HG03060 (cell line): ENCODE measurements around the gene HOXD4.

ENCODE experiments used
- ATAC-seq: cut with Tn5 transposase; IDR thresholded peaks from one replicate; pipeline ENCODE4 v1.9.1; 2021; ENCODE audit warnings: low read depth, moderate number of reproducible peaks; ENCODE audit not compliant: unreplicated experiment

The HOXD4 gene

DNA sequence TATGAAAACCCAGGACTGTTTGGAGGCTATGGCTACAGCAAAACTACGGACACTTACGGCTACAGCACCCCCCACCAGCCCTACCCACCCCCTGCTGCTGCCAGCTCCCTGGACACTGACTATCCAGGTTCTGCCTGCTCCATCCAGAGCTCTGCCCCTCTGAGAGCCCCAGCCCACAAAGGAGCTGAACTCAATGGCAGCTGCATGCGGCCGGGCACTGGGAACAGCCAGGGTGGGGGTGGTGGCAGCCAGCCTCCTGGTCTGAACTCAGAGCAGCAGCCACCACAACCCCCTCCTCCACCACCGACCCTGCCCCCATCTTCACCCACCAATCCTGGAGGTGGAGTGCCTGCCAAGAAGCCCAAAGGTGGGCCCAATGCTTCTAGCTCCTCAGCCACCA lies 17.8 kb downstream of the HOXD4 start:
- ATAC-seq, result no peak

DNA sequence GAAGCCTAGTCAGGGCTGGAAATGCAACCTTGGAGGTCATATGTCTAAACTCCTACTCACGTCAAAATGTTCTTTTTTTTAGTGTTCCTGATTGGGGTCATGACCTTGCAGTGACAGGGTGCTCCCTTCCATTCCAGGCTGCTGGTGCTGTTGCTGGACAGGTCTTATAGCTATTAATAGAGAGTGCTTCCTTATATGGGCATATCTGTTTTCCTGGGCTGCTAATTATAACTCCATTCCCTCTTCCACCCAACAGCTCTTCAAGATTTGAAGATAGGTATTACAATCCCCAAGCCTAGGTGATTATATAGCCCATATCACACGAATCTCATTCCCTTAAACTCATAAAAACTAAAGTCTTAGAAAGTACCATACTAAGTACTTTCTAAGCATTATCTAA lies 18.4 kb downstream of the HOXD4 start:
- no peak for ATAC-seq

DNA sequence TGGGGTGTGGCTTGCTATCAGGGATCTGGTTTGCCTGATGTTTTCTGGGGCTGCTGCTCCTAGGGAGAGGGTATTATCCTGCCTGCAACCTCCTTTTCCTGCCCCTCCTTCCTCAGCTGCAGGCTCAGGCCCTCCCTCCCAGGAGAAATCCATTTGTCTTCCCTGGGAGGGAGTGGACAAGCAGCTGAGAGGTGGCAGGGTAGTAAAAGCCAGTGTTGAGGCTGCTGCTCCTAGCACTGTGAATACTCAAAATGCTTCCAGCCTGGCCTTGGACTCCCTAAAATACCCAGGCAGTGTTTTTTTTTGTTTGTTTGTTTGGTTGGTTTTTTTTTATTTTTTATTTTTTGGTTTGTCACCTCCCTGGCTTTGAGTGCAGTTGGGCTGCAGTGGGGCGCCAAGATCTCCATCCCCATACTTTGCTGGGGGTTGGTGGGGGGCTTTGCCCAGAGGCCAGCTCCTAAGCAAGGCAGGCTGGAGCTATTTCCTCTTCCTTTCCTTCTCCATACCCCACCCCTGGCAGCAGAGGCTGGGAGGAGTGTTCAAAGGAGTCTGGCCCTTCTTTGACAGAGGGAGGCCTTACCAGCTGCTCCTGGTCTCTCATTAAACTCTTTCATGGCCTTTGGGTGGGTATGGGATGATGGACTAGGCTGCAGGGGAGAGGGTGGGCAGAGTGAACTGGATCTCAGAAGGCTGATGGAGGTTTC lies 19.4 kb downstream of the HOXD4 start:
- no peak for ATAC-seq

DNA sequence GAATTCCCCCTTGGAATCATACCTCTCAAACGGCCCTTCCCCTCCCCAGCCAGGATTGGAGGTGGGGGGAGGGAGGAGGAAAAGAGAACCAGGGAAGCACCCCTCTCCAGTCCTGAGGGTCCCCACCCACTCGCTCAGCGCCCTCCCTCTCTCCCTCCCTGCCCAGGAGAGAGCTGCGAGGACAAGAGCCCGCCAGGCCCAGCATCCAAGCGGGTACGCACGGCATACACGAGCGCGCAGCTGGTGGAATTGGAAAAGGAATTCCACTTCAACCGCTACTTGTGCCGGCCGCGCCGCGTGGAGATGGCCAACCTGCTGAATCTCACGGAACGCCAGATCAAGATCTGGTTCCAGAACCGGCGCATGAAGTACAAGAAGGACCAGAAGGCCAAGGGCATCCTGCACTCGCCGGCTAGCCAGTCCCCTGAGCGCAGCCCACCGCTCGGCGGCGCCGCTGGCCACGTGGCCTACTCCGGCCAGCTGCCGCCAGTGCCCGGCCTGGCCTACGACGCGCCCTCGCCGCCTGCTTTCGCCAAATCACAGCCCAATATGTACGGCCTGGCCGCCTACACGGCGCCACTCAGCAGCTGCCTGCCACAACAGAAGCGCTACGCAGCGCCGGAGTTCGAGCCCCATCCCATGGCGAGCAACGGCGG lies 20.1 kb downstream of the HOXD4 start:
- ATAC-seq, result no peak

DNA sequence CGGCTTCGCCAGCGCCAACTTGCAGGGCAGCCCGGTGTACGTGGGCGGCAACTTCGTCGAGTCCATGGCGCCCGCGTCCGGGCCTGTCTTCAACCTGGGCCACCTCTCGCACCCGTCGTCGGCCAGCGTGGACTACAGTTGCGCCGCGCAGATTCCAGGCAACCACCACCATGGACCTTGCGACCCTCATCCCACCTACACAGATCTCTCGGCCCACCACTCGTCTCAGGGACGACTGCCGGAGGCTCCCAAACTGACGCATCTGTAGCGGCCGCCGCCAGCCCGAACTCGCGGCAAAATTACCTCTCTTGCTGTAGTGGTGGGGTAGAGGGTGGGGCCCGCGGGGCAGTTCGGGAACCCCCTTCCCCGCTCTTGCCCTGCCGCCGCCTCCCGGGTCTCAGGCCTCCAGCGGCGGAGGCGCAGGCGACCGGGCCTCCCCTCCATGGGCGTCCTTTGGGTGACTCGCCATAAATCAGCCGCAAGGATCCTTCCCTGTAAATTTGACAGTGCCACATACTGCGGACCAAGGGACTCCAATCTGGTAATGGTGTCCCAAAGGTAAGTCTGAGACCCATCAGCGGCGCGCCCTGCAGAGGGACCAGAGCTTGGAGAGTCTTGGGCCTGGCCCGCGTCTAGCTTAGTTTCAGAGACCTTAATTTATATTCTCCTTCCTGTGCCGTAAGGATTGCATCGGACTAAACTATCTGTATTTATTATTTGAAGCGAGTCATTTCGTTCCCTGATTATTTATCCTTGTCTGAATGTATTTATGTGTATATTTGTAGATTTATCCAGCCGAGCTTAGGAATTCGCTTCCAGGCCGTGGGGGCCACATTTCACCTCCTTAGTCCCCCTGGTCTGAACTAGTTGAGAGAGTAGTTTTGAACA lies 20.9 kb downstream of the HOXD4 start:
- ATAC-seq, result no peak

DNA sequence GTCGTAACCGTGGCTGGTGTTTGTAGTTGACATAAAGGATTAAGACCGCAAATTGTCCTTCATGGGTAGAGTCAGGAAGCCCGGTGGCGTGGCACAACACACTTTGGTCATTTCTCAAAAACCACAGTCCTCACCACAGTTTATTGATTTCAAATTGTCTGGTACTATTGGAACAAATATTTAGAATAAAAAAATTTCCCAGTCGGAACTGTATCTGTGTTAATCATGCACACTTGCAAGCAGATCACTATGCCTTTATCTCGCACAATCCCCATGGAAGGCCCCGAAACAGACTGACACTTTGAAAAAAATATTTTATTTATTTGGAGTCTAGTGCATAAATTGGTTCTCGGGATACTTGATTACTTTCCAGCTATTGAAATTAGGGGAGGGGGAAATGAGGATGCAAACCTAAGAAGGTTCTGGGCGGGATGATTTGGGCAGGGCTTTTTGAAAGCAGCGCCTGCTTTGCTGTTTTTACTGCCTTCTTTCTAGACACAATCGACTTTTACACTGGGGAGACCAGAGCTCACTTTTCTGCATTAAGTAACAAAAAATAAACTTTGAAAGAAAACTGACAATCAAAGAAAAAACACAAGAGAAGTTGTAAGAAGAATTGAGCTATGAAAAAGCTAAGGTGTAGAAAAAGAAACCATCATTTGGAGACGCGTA lies 21.7 kb downstream of the HOXD4 start:
- ATAC-seq, result no peak

DNA sequence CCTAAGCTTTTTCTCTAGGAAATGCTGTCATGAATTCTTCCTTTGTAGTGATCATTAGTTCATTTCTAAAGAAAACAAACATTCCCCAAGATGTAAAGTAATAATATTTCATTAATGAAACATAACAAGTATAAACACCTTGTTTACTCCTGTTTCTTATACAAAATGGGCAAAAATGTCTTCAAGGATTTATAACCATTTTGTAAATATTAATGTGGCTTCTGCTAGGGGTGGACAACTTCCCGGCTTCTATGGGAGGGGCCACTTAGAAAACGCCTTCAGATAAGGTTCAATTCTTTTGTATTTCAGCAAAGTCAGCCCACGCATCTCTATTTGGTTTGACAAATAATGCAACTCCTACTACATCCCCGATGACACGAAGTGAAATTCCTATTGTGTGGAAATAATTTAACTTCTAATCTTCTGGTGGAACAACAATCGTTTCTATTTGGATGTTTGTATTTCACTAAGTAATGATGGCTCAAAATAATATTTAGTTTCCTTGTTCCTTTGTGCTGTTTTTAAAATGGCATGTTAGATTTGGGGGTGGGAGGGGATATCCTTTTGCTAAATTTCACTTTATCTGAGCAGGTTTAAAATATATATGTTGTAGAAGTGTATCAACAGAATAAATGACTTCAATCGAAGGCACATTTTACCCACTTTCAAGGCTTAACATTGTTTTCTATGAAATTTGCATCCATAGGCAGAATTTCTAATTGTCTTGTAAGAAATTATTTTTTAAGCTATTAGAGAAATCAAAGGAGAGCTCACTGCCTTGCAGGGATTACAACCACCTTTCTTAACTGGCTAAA lies 22.4 kb downstream of the HOXD4 start:
- no peak for ATAC-seq

DNA sequence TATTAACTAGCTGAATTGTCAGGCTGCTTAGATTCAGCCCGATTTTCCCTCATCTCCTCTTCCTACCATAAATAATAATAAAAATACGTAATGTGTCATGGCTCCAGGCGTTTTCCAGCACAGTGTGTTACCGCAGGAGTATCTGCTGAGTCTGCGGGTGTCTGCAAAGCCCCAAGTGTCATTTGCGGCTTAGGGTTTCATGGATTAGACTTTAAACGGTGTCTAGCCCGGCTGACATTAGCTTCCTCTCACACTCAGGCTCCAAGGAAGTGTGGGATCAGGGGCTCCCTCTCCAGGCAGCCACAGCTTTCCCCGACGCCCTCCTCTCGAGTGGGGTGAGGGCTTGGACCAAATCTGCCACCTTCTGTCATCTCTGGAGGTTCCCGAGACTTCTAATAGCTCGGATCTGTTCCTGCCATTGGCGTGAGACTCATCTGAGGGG lies 23.1 kb downstream of the HOXD4 start:
- no peak for ATAC-seq

DNA sequence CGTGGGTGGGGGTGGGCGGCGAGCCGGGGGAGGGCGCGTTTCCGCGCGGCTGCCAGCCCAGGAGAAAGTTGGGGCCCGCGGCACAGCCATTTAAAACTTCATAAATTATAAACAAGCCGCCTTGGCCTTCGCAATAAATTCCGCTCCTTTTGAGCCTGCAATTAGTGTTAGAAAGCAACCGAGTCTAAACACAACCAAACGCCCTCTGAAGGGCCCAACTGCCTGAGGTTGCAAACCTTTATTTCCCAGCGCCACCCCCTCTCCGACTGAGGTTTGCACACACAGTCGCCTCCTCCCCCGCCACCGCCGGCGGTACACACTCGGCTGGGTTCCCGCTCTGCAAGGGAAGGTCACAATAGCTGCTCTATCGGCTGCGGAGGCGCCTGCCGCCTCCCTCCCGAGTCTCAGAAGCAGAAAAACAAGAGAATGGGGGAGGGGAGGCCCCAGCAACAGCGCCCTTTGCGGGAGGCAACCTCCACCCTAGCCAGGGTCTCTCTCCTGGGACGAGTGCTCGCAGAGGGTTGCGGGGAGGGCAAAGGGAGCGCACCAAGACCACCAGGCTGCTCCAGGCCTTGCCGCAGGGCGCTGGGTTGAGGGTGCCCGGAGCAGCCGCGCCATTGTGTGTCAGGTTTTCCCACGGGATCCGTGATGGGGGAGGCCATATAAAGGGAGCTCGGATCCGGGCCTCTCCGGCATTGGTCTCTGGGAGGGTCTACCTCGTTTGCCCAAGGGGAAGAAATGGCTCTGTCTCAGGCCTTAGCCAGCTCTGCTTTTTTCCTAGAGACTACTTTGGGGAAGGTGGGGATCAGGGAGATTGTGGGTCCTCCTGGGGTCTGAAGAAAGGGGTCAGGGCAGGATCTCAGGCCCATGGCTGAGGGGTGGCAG lies 23.7 kb downstream of the HOXD4 start:
- ATAC-seq, result no peak

DNA sequence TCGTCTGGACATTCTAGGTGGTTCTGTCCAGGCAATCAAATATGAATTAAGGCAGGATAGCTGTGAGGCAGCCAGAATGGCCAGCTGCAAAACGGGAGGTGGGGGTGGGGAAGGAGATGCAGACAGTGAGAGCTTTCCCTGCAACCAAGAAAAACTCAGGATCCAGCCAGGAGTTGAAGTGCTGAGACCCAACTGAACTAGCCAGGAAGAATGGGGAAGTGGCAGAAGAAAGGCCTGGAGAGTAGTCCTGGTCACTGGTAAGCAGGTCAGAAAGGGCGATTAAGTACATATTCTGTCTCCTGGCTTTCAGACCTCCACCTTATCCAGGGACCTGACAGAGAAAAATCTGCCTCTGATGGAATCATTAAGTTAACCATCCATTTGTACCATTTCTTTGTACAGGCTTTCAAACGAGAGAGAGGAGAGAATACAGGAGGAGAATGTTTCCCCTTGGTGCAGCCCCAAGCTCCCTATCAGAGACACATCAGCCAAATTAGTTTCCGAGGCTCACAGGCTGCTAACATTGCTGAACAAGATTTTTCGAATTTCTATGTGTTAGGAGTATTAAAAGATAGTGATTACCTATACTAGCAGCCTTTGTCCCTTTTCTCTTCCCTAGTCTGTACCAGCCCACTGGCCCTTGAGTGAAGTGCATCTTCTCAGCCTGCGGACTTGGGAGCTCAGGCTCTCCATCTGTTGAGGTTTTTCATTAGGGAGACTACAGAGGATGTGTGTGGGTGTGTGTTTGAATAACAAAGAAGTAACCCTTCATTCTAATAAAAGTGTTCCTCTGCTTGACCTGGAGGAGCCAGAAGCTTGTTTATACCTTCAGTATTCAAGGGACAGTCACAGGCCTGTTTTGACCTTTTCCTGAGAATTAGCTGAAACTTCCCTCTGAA lies 24.6 kb downstream of the HOXD4 start:
- ATAC-seq, result no peak

DNA sequence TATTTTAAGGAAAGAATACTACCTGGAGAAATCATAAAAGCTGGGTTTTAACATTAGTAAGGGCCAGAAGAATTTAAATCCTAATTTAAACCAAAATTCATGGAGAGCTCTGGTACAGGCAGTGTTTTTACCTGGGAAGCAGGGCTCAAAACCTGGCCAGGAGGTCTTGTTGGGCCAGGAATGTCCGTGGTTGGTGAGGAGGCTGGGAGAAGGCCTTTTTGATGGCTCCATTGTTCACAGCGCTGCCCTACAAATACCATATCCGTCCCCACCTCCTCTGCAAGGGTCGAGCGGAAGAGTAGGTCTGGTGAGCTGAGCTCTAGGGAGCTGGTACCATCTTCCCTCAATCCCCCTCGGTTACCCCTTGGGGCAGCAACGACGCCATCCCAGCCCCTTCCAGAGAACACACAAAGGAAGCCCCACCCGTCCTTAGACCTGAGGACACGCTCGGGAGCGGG lies 26.3 kb downstream of the HOXD4 start:
- ATAC-seq, result no peak

DNA sequence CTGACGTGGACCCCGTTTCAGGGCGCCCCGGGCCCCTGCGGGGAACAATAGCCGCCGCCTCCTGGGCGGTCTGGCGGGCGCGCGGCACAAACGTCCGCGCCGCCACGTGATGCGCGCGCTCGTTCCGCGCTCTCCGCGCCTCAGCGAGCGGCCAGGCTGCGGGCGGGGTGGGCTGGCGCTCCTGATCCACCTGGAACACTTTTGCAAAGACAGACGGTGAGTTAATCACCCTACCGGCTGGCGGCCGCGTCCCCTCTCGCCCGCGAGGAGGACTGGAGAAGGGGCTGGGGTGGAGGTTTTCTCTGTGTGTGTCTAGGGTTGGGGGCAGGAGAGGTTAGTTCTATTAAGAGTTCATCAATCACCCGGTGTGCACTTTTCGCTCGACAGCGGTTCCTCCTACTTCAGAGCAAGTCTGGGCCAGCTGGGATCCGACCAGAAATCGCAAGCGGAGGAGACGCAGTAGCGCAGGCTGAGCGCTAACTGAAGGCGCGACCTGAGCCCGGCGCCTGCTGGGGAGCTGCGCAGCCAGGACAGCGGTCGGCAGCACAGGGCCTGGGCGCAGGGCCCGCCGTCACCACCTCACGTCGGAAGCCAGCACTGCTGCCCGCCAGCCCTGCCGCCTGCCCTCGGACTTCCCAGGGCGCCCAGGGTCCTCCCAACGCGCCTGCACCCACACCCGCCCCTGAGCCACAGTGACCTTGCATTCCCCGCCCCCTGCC lies 26.8 kb downstream of the HOXD4 start:
- ATAC-seq, result no peak

DNA sequence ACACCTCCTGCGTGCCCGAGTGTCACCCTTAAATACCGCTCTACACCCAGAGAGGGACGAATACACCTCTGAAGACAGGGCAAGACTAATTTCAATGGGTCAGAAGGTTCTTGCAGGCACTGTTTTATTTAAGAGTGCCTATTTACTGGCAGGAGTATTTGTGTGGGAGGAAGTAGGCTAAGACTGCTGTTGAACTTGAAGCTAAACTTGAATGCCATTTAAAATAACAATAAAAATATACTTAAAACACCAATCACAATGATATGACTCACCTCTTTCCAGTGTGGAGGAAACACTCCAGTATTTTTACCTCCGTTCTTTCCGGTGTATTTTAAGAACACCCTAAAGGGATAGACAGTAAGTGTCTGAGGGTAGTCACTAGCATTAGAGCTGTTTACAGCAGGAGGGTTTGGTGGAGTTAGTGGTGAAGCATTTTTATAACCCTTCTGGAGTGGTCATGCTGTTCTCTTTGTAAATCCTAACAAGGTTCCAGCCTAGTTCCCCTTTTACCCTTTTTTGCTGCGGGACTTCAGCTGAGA lies 27.5 kb downstream of the HOXD4 start:
- no peak for ATAC-seq

DNA sequence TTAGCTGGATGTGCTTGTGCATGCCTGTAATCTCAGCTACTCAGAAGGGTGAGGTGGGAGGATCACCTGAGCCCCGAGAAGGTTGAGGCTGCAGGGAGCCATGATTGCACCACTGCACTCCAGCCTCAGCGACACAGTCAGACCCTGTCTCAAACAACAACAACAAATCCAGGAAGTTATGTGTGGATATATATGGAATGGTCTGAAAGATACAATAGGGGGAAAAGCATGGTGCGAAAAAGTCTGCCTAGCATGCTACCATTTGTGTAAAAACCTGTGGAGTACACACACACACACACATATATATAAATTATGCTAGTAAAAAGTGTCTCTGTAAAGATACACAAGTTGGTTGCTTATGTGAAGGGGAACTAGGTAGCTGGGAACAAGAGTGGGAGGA lies 30.2 kb downstream of the HOXD4 start:
- no peak for ATAC-seq

DNA sequence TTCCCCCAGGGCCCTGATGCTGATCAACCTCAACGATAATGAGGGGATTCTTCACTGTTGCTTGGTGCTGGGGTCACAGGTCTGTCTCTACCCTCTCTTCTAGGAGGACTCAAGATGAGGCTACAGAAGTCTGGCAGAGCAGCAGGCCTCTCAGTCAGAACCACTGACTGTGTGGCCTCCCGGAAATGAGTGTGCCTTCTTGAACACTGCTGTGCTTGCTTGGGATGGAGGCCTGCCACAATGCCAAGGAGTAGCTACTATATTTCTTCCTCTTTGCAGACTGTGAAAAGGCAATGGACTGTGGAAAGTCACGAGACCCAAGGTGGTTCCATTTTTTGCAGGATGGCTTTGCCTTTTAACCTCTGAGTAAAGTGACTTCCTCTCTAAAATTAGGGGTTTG lies 31.3 kb downstream of the HOXD4 start:
- no peak for ATAC-seq

DNA sequence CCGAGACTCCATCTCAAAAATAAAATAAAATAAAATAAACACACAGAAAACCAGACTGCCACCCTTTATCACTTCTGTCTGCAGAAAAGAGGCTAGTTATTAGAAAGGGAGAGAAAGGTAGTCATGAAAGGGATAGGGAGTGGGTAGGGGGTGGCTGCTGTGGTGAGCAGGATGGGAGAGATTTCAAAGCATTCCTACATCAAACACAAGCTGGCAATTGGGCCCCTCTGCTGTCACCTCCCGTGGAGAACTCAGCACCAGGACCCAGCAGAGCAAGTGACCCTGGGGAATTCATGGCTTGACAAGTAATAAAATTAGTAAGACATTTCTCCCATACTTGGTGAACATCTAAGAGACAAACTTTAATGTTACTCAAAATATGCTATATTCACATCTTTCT lies 33.4 kb downstream of the HOXD4 start:
- no peak for ATAC-seq

DNA sequence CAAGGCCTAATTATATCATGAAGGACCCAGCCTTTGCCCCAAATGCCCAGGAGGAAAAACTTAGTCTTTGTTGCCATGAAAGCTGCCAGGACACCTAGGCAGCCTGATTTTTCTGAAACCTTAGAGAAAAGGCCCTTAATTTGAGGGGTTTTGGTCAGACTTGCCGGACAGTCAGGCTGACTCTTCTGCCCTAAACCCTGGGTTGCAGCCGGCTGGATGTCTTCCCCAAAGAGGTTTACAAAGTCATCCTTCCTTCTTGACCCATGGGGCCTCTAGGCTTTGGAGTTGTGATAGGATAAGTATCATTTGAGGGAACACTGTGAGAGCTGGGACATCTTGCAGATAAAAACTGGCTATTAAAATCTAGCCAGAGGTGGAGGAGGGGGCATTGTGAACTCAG lies 34.7 kb downstream of the HOXD4 start:
- no peak for ATAC-seq
